ENCODE results near the gene TCF4. TPM values are rescaled to one million over a fixed set of nuclear protein-coding genes. Genes with fewer than 3 reads are reported as not detected.

Gene TCF4
- total and polyA plus RNA-seq, 5 donors, result 17.3 to 73.6 (median 58.7) TPM

Small RNA genes lying within 50 kb of the gene (microRNA-seq; reads per million reads assigned to microRNA genes)
- 0 reads per million in 2 donors for gene MIR4529

Measured in right cardiac atrium (tissue), 5 donors.